ENCODE data around the gene EMSY. TPM values are rescaled to one million over a fixed set of nuclear protein-coding genes. Genes with fewer than 3 reads are reported as not detected.

Gene EMSY
- total RNA-seq, 4 donors from 2014 or later, result 29.0 to 39.8 (median 37.5) TPM

GRCh38 chr11:76542436-76542835 lies 97.6 kb downstream of the EMSY start:
- no peak for ATAC-seq
- TF ChIP-seq EP300 (IDR thresholded peaks at IDR 0.05), result no peak
- TF ChIP-seq POLR2A (IDR thresholded peaks at IDR 0.05), result no peak
- no peak for TF ChIP-seq POLR2AphosphoS5 (IDR thresholded peaks at IDR 0.05)
- TF ChIP-seq CTCF (IDR thresholded peaks at IDR 0.05), result no peak
- H3K27ac ChIP-seq, result no peak overlapping the region
- H3K36me3 ChIP-seq, result peaks cover 0 to 96% of the 10 kb centered on the region in 2 donors
- H3K4me1 ChIP-seq, result no peaks in the 10 kb centered on the region
- no peaks in the 10 kb centered on the region for H3K27me3 ChIP-seq
- WGBS, 2 donors (ENCODE audit: low coverage in 1 of 2), result 80 to 85% methylated on average over 2 of the region's 2 CpGs
- H3K9me3 ChIP-seq, result no peaks in the 10 kb centered on the region
- H3K4me3 ChIP-seq, result no peak overlapping the region

- Histone ChIP-seq H3K4me1 (no peaks in the 10 kb centered on the region), H3K27ac (no peak overlapping the region), H3K27me3 (no peaks in the 10 kb centered on the region), H3K4me3 (no peak overlapping the region), H3K9me3 (no peaks in the 10 kb centered on the region), H3K36me3 (peaks cover 0 to 96% of the 10 kb centered on the region in 2 donors)
- ATAC-seq, result no peak
- 85 to 88% methylated on average over 1 to 6 of the region's 7 CpGs for WGBS, 2 donors (ENCODE audit: low coverage in 1 of 2)
- TF ChIP-seq CTCF (IDR thresholded peaks at IDR 0.05) (no peak), POLR2AphosphoS5 (IDR thresholded peaks at IDR 0.05) (no peak), EP300 (IDR thresholded peaks at IDR 0.05) (no peak), POLR2A (IDR thresholded peaks at IDR 0.05) (no peak)
Observed at GRCh38 chr11:76543006-76543703, 98.3 kb downstream of the EMSY start.

- WGBS, 2 donors (ENCODE audit: low coverage in 1 of 2), result 58 to 67% methylated on average over 7 of the region's 7 CpGs
- no peak for ATAC-seq
- peaks cover 0 to 39% of the 10 kb centered on the region in 2 donors for H3K36me3 ChIP-seq
- H3K4me1 ChIP-seq, result no peaks in the 10 kb centered on the region
- no peak overlapping the region for H3K27ac ChIP-seq
- H3K9me3 ChIP-seq, result no peaks in the 10 kb centered on the region
- no peak for TF ChIP-seq EP300 (IDR thresholded peaks at IDR 0.05)
- TF ChIP-seq CTCF (IDR thresholded peaks at IDR 0.05), result no peak
- TF ChIP-seq POLR2AphosphoS5 (IDR thresholded peaks at IDR 0.05), result no peak
- no peak for TF ChIP-seq POLR2A (IDR thresholded peaks at IDR 0.05)
- H3K27me3 ChIP-seq, result no peaks in the 10 kb centered on the region
- H3K4me3 ChIP-seq, result no peak overlapping the region
Observed at GRCh38 chr11:76550781-76551180, 106.0 kb downstream of the EMSY start.

GRCh38 chr11:76551400-76551799 lies 106.6 kb downstream of the EMSY start:
- H3K27ac ChIP-seq, result no peak overlapping the region
- 58 to 73% methylated on average over 2 of the region's 2 CpGs for WGBS, 2 donors (ENCODE audit: low coverage in 1 of 2)
- no peak for ATAC-seq
- no peaks in the 10 kb centered on the region for H3K27me3 ChIP-seq
- peak in 3 of 4 experiments; percentile 12 to 28 (median 22) for TF ChIP-seq CTCF (IDR thresholded peaks at IDR 0.05)
- no peak for TF ChIP-seq EP300 (IDR thresholded peaks at IDR 0.05)
- no peaks in the 10 kb centered on the region for H3K9me3 ChIP-seq
- peaks cover 0 to 33% of the 10 kb centered on the region in 2 donors for H3K36me3 ChIP-seq
- no peak overlapping the region for H3K4me3 ChIP-seq
- no peaks in the 10 kb centered on the region for H3K4me1 ChIP-seq

GRCh38 chr11:76552987-76553386 lies 108.2 kb downstream of the EMSY start:
- TF ChIP-seq EP300 (IDR thresholded peaks at IDR 0.05) (no peak), POLR2AphosphoS5 (IDR thresholded peaks at IDR 0.05) (no peak), POLR2A (IDR thresholded peaks at IDR 0.05) (no peak), CTCF (IDR thresholded peaks at IDR 0.05) (no peak)
- no peak for ATAC-seq
- peaks cover 0 to 17% of the 10 kb centered on the region in 2 donors for H3K36me3 ChIP-seq
- no peaks in the 10 kb centered on the region for H3K27me3 ChIP-seq
- 85 to 90% methylated on average over 2 of the region's 2 CpGs for WGBS, 2 donors (ENCODE audit: low coverage in 1 of 2)
- no peaks in the 10 kb centered on the region for H3K9me3 ChIP-seq
- H3K4me1 ChIP-seq, result no peaks in the 10 kb centered on the region
- no peak overlapping the region for H3K4me3 ChIP-seq
- H3K27ac ChIP-seq, result no peak overlapping the region
